Panc1 (cell line): ENCODE data around the gene OR9G1. TPM values are rescaled to one million over a fixed set of nuclear protein-coding genes. Genes with fewer than 3 reads are reported as not detected.

Experiments
- ATAC-seq: fragments of 200-7000 bp; cut with Tn5 transposase; 2 replicates; pipeline ENCODE4 v1.9.1; 2020; ENCODE audit warnings: mild to moderate bottlenecking, moderate library complexity
- BruUV-seq: library from RNA; stranded (reverse); fragments of 400-500 nt; replicated peaks from 2 replicates; lab custom pipeline; 2021; lab: Mats Ljungman, UMichigan
- CTCF ChIA-PET: fragments of 300-600 bp; sonication (Branson Sonifier 250); formaldehyde crosslinking; loops from one replicate; lab custom pipeline; 2022; ENCODE audit warnings: antibody characterized with exemption; lab: Charles Lee
- POLR2A ChIA-PET: fragments of 300-600 bp; sonication (Branson Sonifier 250); formaldehyde crosslinking; loops from one replicate; lab custom pipeline; 2022; ENCODE audit warnings: antibody characterized with exemption; lab: Charles Lee
- DNase-seq: peaks from one replicate; pipeline ENCODE4 v3.0.0-alpha.2; 2010; ENCODE audit warnings: low read depth, low spot score
- H3K27ac ChIP-seq: 2 replicates; pipeline ENCODE4 v1.5.1; 2011; ENCODE audit warnings: mild to moderate bottlenecking, low read length, inconsistent platforms
- H3K27me3 ChIP-seq: fragments of 200-500 bp; sonication (Bioruptor generic); 2 replicates; pipeline ENCODE4 v1.6.0; 2014; ENCODE audit warnings: low read length, inconsistent platforms; ENCODE audit not compliant: control insufficient read depth, insufficient read depth
- H3K36me3 ChIP-seq: fragments of 200-500 bp; sonication (Bioruptor generic); 2 replicates; pipeline ENCODE4 v1.5.1; 2014; ENCODE audit warnings: inconsistent platforms, mild to moderate bottlenecking, low read length, moderate library complexity; ENCODE audit not compliant: control insufficient read depth, insufficient read depth
- H3K4me1 ChIP-seq: 2 replicates; pipeline ENCODE4 v1.5.1; 2011; ENCODE audit warnings: inconsistent platforms, mild to moderate bottlenecking, low read length, moderate library complexity; ENCODE audit not compliant: control insufficient read depth, insufficient read depth
- H3K4me3 ChIP-seq, 2 experiments: 2 replicates each; pipeline ENCODE4 v1.5.1; 2011 to 2012; ENCODE audit warnings: low read depth in 2 of 2, low read length in 2 of 2, mild to moderate bottlenecking in 2 of 2, inconsistent platforms in 1 of 2, moderate library complexity in 1 of 2
- H3K9me3 ChIP-seq: fragments of 200-500 bp; sonication (Bioruptor generic); 2 replicates; pipeline ENCODE4 v1.5.1; 2014; ENCODE audit warnings: low read depth, mild to moderate bottlenecking, inconsistent platforms, low read length, moderate library complexity; ENCODE audit not compliant: control insufficient read depth, insufficient read depth
- CTCF ChIP-seq: fragments of 450-650 bp; IDR thresholded peaks from 2 replicates; pipeline ENCODE4 v1.5.1; 2017; ENCODE audit warnings: mild to moderate bottlenecking
- POLR2AphosphoS5 ChIP-seq: IDR thresholded peaks from 2 replicates; pipeline ENCODE4 v1.6.1; 2012; ENCODE audit warnings: mild to moderate bottlenecking, low read depth, low read length, moderate library complexity
- SIN3A ChIP-seq: IDR thresholded peaks from 2 replicates; pipeline ENCODE4 v1.6.1; 2012; ENCODE audit warnings: low read depth, mild to moderate bottlenecking, low read length, moderate library complexity, borderline replicate concordance; ENCODE audit not compliant: insufficient read depth
- TCF7L2 ChIP-seq: IDR thresholded peaks from 2 replicates; pipeline ENCODE4 v1.6.1; 2011; ENCODE audit warnings: mild to moderate bottlenecking, low read depth, low read length, inconsistent platforms
- in situ Hi-C: cut with HindIII; loops from 2 replicates; pipeline ENCODE4 v1.10.0; 2016; ENCODE audit warnings: low sequenced_read_pairs, low pct_unique_long_range_greater_than_20kb
- intact Hi-C: fragments of 100-400 bp; cut with micrococcal nuclease; formaldehyde crosslinking; loops from one replicate; pipeline ENCODE4 v1.10.0; 2022; ENCODE audit not compliant: unreplicated experiment
- total RNA-seq: library from RNA; stranded (reverse); gene quantifications from one replicate; pipeline ENCODE4 v1.2.1, GENCODE V29; 2021; ENCODE audit not compliant: unreplicated experiment
- TF ChIP-seq, protein P1 (sequence below), 2 experiments: IDR thresholded peaks; 2 replicates each; pipeline ENCODE4 v1.6.1; 2011 to 2012; ENCODE audit warnings: low read depth in 2 of 2, control low read depth in 1 of 2, low read length in 1 of 2, mild to moderate bottlenecking in 1 of 2, moderate library complexity in 1 of 2; ENCODE audit not compliant: insufficient read depth in 1 of 2

OR9G1 gene
- total RNA-seq, 1 experiment from 2014 or later: not detected

DNA sequence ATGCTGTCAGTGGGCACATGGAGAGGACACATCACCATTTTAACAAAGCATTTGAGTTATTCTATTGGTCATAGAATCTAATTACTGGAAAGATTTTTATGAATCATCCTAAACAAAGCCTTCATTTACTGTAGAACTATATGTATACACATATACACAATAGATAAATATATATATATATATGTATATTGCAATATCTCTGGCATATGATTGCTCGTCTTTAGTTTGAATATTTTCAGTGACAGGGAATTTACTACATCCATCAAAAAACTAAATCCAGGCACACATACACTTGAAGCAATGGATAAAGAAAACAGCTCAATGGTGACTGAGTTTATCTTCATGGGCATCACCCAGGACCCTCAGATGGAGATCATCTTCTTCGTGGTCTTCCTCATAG, 35.5 kb upstream of the OR9G1 start, which contains the start of gene OR5AR1:
Gene OR5AR1, plus strand, starts transcription at position 301 of the 400 bp plus-strand sequence. Its CDS starts 0 bp downstream, at position 301.
- no peaks in the 10 kb centered on the region for H3K4me1 ChIP-seq
- BruUV-seq: no TSS peak
- CTCF ChIA-PET: no interaction called here
- intact Hi-C loops: no loop called here
- no peaks in the 10 kb centered on the region for H3K36me3 ChIP-seq
- no peaks in the 10 kb centered on the region; the same call in 1 of the 2 replicates for H3K9me3 ChIP-seq
- no peak within 1 kb of the TSS for H3K4me3 ChIP-seq
- TF ChIP-seq, protein P1, sequence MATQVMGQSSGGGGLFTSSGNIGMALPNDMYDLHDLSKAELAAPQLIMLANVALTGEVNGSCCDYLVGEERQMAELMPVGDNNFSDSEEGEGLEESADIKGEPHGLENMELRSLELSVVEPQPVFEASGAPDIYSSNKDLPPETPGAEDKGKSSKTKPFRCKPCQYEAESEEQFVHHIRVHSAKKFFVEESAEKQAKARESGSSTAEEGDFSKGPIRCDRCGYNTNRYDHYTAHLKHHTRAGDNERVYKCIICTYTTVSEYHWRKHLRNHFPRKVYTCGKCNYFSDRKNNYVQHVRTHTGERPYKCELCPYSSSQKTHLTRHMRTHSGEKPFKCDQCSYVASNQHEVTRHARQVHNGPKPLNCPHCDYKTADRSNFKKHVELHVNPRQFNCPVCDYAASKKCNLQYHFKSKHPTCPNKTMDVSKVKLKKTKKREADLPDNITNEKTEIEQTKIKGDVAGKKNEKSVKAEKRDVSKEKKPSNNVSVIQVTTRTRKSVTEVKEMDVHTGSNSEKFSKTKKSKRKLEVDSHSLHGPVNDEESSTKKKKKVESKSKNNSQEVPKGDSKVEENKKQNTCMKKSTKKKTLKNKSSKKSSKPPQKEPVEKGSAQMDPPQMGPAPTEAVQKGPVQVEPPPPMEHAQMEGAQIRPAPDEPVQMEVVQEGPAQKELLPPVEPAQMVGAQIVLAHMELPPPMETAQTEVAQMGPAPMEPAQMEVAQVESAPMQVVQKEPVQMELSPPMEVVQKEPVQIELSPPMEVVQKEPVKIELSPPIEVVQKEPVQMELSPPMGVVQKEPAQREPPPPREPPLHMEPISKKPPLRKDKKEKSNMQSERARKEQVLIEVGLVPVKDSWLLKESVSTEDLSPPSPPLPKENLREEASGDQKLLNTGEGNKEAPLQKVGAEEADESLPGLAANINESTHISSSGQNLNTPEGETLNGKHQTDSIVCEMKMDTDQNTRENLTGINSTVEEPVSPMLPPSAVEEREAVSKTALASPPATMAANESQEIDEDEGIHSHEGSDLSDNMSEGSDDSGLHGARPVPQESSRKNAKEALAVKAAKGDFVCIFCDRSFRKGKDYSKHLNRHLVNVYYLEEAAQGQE (IDR thresholded peaks at IDR 0.05; ENCODE audit: insufficient read depth in 1 of 2, low read depth in 2 of 2, low read length in 1 of 2): no peak
- no peak for TF ChIP-seq CTCF
- TF ChIP-seq SIN3A: no peak
- no peak for TF ChIP-seq TCF7L2
- no peak for TF ChIP-seq POLR2AphosphoS5
- in situ Hi-C loops: no loop called here
- DNase-seq (no peak), ATAC-seq (no peak)
- H3K27ac ChIP-seq: no peak within 1 kb of the TSS
- H3K27me3 ChIP-seq: no peaks in the 10 kb centered on the region
- POLR2A ChIA-PET: no interaction called here

GRCh38 chr11:56670984-56671383, 27.9 kb upstream of the OR9G1 start:
- Histone ChIP-seq H3K4me3 (no peak overlapping the region), H3K9me3 (no peaks in the 10 kb centered on the region), H3K4me1 (no peaks in the 10 kb centered on the region), H3K27ac (no peak overlapping the region), H3K27me3 (no peaks in the 10 kb centered on the region), H3K36me3 (no peaks in the 10 kb centered on the region)
- TF ChIP-seq TCF7L2: no peak
- no peak for TF ChIP-seq SIN3A
- TF ChIP-seq, protein P1 (IDR thresholded peaks at IDR 0.05; ENCODE audit: insufficient read depth in 1 of 2, low read depth in 2 of 2, low read length in 1 of 2): no peak
- no peak for TF ChIP-seq POLR2AphosphoS5
- TF ChIP-seq CTCF: no peak
- DNase-seq (no peak), ATAC-seq (no peak)
- POLR2A ChIA-PET: no interaction called here
- in situ Hi-C loops (no loop called here), intact Hi-C loops (no loop called here)
- CTCF ChIA-PET: no interaction called here
- no TSS peak for BruUV-seq
